Ovary (tissue), 3 donors: ENCODE results near the gene WIZ.

Experiments
- EP300 ChIP-seq: sonication (generic); formaldehyde crosslinking; IDR thresholded peaks from one replicate; pipeline ENCODE4 v1.6.1; 2017; ENCODE audit warnings: antibody characterized with exemption
- POLR2A ChIP-seq: fragments of 450-650 bp; IDR thresholded peaks from one replicate; pipeline ENCODE4 v1.6.1; 2017; ENCODE audit warnings: antibody characterized with exemption, mild to moderate bottlenecking, moderate library complexity
- TF ChIP-seq, protein P1 (sequence below), 3 donors: fragments of 450-650 bp in 2 of 3; fragments of 200-600 bp in 1 of 3; IDR thresholded peaks; one replicate each; pipeline versions ENCODE4 v1.5.1 to v1.8.0; 2016 to 2022; ENCODE audit warnings: antibody characterized with exemption in 3 of 3, mild to moderate bottlenecking in 1 of 3
- donor health status: DM: no; HTN: no; CAD: no.

GRCh38 chr19:15444505-15445226 lies 5.1 kb downstream of the WIZ start:
- TF ChIP-seq, protein P1, sequence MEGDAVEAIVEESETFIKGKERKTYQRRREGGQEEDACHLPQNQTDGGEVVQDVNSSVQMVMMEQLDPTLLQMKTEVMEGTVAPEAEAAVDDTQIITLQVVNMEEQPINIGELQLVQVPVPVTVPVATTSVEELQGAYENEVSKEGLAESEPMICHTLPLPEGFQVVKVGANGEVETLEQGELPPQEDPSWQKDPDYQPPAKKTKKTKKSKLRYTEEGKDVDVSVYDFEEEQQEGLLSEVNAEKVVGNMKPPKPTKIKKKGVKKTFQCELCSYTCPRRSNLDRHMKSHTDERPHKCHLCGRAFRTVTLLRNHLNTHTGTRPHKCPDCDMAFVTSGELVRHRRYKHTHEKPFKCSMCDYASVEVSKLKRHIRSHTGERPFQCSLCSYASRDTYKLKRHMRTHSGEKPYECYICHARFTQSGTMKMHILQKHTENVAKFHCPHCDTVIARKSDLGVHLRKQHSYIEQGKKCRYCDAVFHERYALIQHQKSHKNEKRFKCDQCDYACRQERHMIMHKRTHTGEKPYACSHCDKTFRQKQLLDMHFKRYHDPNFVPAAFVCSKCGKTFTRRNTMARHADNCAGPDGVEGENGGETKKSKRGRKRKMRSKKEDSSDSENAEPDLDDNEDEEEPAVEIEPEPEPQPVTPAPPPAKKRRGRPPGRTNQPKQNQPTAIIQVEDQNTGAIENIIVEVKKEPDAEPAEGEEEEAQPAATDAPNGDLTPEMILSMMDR (IDR thresholded peaks at IDR 0.05) = no peak
- TF ChIP-seq POLR2A = no peak
- TF ChIP-seq EP300 = no peak
